NT2/D1 (cell line): ENCODE data around the gene ERCC3.

Source experiments
- YY1 ChIP-seq: IDR thresholded peaks from 2 replicates; pipeline ENCODE4 v1.6.1; 2011; ENCODE audit not compliant: insufficient read length, insufficient read depth
- ZNF274 ChIP-seq: IDR thresholded peaks from 2 replicates; pipeline ENCODE4 v1.6.1; 2011; ENCODE audit warnings: mild to moderate bottlenecking, low read depth, low read length

GRCh38 chr2:127226520-127227263, 67.3 kb downstream of the ERCC3 start:
- TF ChIP-seq ZNF274 (no peak), YY1 (no peak)
